NK-92 (cell line): ENCODE results near the gene UNC45A.
"Not testable (repeated sequence)": the region's sequence is repeated elsewhere in the genome, so short reads cannot be mapped to it uniquely, and the experiment has no call there.

Source experiments
- DNase-seq: peaks from one replicate; lab custom pipeline; 2025; ENCODE audit not compliant: unreplicated experiment; lab: John Stamatoyannopoulos, UW

The UNC45A gene

DNA sequence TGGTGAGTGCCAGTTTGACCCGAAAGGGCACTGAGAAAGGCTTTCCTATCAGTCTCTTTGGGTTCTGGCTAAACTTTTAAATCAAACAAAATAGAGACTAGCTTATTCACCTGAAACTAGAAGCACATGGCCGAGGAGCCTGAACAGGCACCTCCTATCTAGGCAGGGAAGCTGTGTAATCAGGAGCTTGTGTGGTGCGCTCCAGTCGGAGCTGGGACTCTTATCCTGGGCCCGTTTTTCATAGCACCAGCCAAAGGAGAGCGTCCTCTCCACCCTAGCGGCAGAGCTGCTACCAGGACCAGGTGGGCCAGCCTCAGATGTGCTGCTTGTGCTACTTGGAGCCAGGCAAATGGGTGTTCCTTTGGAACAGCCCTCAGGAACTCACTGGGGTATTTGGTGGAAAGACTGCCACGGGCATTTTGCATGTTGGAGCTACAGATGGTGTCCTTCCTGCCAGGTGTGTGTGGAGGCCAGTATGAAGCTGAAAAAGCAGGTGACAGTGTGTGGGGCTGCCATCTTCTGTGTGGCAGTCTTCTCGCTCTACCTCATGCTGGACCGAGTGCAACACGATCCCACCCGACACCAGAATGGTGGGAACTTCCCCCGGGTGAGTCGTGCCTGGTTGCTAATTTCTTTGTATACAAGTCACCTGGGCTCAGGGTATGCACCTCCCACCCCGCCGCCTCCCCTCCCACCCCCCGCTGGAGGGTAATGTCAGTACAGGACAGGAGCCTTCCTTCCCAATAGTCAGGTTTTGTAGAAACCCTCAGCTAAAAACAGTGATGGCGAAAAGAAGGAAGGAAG lies 31.1 kb upstream of the UNC45A start:
- no peak for DNase-seq

DNA sequence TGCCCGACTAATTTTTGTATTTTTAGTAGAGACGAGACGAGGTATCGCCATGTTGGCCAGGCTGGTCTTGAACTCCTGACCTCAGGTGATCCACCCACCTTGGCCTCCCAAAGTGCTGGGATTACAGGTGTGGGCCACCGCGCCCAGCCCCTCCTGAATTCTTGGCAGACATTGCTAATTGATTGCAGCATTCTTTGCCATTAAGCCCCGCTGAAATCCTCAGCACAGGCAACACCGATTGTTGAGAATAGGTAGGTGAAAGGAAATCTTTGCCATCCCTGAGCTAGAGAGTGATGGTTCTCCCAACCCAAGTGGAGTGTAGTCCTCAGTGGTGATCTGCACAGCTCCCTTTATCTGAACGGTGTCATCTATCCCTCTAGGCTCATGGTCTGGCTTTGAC lies 30.3 kb upstream of the UNC45A start:
- no peak for DNase-seq

DNA sequence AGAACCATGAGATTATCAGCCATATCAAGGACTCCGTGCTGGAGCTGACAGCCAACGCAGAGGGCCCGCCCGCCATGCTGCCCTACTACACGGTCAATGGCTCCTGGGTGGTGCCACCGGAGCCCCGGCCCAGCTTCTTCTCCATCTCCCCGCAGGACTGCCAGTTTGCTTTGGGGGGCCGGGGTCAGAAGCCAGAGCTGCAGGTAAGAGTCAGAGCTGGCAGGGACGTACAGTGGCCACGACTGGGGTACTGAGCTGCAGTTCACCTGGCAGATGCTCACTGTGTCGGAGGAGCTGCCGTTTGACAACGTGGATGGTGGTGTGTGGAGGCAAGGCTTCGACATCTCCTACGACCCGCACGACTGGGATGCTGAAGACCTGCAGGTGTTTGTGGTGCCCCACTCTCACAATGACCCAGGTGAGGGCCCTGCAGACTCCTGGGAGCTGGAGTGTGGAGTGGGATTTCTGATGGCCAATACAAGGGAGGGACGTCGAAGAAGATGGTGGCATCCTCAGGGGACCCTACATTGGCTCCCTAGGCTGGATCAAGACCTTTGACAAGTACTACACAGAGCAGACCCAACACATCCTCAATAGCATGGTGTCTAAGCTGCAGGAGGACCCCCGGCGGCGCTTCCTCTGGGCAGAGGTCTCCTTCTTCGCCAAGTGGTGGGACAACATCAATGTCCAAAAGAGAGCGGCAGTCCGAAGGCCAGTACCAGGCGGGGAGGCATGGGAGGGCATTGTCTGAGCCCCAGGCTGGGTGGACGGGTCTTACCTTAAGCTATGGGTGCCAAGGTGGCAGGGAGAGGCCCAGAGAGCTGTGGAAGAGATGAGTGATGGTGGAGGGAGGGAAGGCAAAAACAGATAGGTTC lies 29.5 kb upstream of the UNC45A start:
- no peak for DNase-seq

DNA sequence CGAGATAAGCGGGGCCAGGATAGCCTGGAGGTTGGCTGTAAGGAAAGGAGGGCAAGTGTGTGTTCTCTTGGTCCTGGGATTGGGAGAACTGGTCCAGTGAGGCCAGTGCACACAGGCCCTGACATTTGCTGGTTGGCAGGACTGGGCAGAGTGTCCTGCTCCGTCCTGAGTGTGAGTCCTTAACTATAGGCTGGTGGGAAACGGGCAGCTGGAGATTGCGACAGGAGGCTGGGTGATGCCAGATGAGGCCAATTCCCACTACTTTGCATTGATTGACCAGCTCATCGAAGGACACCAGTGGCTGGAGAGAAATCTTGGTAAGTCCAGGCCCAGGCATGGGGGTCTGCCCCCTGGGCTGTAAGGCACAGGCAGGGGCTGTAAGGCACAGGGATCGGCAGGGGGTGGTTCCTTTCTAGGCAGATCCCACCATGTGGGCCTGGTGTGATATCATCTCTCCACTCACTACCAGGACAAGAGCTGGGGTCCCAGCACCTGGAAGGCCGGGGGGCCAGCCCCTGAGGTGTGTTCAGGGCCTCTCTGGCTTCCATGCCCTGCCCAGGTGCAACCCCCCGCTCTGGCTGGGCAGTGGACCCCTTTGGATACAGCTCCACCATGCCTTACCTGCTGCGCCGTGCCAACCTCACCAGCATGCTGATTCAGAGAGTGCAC lies 28.8 kb upstream of the UNC45A start:
- DNase-seq, result no peak

DNA sequence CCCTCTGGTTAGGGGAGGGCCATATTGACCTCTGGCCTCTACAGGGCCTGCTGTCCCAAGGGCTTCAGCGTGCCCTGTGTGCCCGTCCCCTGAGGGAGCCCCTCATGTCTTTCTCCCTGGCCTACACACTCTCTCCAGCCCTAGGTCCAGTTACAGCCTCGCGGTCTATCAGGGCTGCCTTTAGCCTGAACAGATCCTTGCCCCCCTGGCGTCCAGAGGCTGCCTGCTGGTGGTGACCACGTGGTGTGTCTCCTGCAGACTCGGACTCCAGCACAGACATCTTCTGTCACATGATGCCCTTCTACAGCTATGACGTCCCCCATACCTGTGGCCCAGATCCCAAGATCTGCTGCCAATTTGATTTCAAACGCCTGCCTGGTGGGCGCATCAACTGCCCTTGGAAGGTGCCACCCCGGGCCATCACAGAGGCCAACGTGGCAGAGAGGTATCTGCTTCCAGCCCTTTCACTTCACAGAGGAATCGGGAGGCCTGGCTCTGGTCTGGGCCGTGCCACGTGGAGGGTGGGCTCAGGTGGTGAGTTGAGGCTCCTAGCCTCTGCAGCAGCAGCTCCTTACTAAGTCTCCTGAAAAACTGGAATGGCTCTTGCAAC lies 27.9 kb upstream of the UNC45A start:
- no peak for DNase-seq

GRCh38 chr15:90907838-90908507 lies 27.1 kb upstream of the UNC45A start:
- DNase-seq, result no peak

DNA sequence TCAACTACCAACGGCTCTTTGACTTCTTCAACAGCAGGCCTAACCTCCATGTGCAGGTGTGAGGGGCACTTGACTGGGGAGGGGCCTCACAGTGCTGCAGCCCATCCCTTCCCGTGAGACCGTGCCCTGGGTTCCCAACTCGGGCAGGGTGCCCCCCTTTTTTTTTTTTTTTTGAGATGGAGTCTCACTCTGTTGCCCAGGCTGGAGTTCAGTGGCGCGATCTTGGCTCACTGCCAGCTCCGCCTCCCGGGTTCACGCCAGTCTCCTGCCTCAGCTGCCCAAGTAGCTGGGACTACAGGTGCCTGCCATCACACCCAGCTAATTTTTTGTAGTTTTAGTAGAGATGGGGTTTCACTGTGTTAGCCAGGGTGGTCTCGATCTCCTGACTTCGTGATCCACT lies 25.6 kb upstream of the UNC45A start:
- DNase-seq, result not testable (repeated sequence)

DNA sequence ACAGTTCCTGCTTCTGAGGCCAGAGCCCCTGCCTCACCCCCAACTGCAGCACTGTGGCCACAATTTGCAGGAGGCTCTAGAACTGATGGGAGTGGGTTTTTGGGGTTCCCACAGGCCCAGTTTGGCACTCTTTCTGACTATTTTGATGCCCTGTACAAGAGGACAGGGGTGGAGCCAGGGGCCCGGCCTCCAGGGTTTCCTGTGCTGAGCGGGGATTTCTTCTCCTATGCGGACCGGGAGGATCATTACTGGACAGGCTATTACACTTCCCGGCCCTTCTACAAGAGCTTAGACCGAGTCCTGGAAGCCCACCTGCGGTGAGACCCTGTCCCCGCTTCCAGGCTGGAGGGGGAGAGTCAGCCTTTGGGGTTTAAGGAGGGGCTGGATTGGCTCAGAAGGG lies 25.1 kb upstream of the UNC45A start:
- no peak for DNase-seq

GRCh38 chr15:90910441-90911301 lies 24.4 kb upstream of the UNC45A start:
- no peak for DNase-seq

- no peak for DNase-seq
Observed at GRCh38 chr15:90911302-90911623, 23.8 kb upstream of the UNC45A start.

DNA sequence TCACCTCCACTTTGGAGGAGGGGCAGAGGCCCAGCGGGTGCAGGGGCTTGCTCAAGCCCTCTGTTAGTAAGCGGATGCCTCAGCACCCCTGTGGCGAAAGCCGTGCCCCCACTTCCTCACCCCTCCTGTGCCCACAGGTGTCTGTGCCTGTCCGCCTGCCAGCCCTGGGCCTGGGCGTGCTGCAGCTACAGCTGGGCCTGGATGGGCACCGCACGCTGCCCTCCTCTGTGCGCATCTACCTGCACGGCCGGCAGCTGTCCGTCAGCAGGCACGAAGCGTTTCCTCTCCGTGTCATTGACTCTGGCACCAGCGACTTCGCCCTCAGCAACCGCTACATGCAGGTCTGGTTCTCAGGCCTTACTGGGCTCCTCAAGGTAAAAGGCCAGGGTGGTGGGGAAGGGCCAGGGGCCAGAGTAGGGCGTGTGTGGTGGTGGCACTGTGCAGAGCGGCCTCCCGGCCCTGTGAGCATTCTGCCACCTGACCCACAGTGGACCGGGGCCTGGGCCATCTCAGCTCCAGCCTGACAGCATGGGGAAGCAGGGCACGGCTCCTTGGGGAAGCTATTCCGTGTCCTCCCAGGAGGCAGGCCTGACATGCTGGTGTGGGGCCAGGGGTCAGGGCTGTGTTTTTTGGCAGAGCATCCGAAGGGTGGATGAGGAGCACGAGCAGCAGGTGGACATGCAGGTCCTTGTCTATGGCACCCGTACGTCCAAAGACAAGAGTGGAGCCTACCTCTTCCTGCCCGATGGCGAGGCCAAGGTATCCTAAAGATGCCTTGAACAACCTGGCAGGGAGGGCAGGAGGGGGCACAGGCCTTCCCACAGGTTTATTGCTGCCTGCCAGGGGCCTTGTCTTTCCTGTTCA lies 22.9 kb upstream of the UNC45A start:
- no peak for DNase-seq

GRCh38 chr15:90912770-90913075 lies 22.4 kb upstream of the UNC45A start:
- DNase-seq, result no peak

DNA sequence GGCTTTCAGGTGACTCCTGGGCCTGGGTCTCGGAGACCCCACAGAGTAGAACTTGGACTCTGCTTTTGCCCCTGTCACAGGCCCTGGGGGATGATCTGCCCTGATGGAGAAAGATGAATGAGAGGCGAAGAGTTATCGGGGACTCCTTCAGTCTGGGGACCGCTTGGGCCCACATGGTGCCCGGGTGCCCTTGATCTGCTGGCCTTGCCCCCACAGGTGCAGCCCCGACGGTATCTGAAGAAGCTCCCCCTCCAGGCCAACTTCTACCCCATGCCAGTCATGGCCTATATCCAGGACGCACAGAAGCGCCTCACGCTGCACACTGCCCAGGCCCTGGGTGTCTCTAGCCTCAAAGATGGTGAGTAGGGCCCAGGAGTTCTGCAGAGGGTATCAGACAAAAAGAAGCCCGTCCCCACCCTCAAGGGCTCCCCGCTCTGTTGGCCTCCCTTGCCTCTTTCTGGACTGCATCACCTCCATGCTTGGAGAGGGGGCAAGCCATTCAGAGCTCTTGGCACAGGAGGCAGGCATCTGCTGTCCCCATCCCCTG lies 21.6 kb upstream of the UNC45A start:
- DNase-seq, result no peak

- DNase-seq, result no peak
Observed at GRCh38 chr15:90914305-90915080, 20.6 kb upstream of the UNC45A start.

DNA sequence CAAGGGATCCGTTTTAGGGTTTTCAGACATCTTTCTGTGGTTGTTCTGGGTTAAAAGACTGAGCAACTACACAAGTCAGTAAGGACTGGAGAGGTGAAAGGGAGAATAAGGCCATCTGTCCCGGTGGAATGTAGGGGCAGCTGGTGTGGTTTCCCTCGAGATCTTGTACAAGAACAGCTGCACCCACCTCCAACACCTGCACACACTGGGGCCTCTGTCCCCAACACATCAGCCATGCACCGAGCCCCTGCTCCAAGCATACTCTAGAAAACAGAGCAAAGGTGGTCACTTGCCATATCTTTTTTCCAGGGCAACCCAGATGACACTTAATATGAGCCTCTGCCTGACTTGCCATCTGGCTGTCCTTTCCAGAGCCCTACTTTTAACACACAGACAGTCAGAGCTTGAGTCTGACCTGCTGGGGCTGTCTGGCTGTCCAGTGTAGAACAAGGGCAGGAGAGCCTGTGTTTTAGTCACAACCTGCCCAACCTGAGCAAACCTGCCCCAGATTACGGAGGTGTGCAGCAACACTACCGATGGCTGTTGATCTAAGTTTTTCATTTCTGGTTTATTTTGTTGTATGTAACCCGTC lies 19.8 kb upstream of the UNC45A start:
- no peak for DNase-seq

DNA sequence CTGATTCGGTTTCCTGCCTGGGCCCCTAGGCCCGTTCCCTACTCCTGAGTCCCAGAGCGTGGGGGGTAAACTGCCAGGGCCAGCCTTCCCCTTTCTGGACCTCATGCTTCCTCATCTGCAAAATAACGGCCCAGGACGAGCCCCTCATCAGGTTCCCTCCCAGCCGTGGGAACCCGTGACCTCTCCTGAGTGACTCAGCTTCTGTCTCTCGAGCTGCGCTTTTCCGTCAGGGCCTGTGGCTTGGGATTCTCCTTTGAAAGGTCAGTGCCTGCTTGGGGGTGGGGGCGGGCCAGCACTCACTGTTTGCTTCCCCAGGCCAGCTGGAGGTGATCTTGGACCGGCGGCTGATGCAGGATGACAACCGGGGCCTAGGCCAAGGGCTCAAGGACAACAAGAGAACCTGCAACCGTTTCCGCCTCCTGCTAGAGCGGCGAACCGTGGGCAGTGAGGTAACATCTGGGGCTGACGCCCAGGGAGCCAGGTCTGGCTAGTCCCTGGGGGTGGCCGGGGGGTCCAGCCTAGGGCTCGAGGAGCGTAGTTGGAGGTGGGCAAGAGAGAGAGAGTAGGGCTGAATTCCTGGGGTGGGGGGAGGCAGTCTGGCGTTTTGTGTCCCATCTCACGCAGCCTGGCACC lies 19.2 kb upstream of the UNC45A start:
- no peak for DNase-seq

GRCh38 chr15:90916461-90916860 lies 18.6 kb upstream of the UNC45A start:
- no peak for DNase-seq
